NCI-H1694 treated with DMSO at 0.1 percent for 48 hours (cell line): Measurements from ENCODE around the gene LPAR1.

ENCODE experiments used
- DNase-seq: peaks from one replicate; lab custom pipeline; 2025; lab: John Stamatoyannopoulos, UW

The LPAR1 gene

DNA sequence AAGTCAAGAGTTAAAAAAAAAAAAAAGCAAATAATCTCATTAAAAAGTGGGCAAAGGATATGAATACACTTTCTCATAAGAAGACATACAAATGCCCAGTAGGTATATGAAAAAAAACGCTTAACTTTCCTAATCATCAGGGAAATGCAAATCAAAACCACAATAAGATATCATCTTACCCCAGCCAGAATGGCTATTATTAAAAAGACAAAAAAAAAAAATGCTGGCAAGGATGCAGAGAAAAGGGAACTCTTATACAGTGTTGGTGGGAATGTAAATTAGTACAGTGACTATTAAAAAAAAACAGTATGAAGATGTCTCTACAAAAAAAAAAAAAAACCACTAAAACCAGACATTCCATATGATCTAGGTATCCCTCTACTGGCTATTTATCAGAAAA is 79.4 kb downstream of the LPAR1 start:
- DNase-seq = no peak

DNA sequence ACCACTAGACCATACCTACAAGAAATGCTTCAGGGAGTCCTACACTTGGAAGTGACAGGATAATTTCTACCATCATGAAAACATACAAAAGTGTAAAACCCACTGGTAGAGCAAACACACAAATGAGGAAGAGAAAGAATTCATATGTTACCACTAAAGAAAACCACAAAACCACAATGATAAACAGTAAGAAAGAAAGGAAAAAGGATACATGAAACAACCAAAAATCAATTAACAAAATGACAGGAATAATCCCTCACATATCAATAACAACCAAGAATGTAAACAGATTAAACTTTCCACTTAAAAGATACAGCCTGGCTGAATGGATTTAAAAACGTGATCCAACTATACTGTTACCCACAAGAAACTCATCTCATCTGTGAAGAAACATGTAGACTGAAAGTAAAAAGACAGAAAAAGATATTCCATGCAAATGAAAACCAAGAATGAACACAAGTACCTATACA is 83.4 kb downstream of the LPAR1 start:
- no peak for DNase-seq

DNA sequence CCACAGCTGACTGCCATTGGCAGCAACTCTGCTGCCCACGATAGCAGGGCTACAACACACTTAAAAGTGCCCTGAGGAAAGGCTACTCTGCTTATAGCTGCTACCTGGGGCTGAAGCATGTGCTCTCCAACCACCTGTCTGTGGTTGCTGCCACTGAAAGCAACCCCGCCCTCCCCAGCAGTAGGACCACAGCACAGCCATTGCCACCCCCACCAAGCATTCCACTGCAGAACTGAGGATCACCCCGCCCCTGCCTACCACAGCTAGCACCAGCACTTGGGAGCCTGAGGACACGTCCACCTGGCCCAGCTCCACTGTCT is 85.8 kb downstream of the LPAR1 start:
- no peak for DNase-seq

- DNase-seq = no peak
Observed at GRCh38 chr9:110951805-110952539, 86.3 kb downstream of the LPAR1 start.

- DNase-seq = no peak
Observed at GRCh38 chr9:110950041-110950645, 88.1 kb downstream of the LPAR1 start.

GRCh38 chr9:110949081-110949480 is 89.2 kb downstream of the LPAR1 start:
- DNase-seq = no peak

- peak; percentile 44 for DNase-seq
Observed at GRCh38 chr9:110947491-110948044, 90.7 kb downstream of the LPAR1 start.

DNA sequence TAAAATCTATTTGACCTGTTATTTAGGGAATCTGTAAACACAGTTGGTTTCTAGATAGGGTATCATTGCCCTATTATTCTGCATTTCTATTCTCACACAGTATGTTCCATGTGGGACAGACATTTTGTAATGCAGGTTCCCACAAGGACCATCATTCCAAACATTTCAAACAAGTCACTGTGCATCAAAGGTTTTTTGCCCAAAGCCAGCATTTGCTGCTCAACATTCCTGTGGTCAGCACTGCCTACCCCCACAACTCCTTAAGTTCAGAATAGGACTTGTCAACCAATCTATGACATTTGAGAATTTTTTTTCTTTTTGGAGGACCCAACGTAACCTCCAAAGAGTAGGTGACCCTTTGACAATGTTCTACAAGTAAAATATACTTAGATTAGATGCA is 95.7 kb downstream of the LPAR1 start:
- DNase-seq = no peak

GRCh38 chr9:110940951-110941557 is 97.2 kb downstream of the LPAR1 start:
- no peak for DNase-seq

GRCh38 chr9:110939573-110939972 is 98.7 kb downstream of the LPAR1 start:
- no peak for DNase-seq

DNA sequence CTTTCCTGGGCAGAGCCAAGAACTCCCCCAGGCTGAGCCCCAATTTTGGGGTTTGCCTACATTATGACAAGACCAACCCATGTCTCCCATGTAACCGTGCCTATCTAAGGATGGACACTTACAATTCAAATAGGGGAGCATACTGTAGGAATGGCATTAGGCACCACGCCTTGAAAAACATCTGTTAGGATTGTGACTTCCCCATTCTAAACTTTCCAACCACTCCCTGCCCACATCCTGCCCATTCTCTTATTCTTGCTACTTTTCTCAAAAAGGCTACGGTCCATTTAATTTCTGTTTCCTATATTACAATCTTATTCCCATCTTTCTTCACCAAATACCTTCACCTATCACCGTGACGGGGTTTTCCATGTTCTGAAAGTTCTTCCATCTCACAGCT is 99.2 kb downstream of the LPAR1 start:
- no peak for DNase-seq

- no peak for DNase-seq
Observed at GRCh38 chr9:110938242-110938641, 100.0 kb downstream of the LPAR1 start.

DNA sequence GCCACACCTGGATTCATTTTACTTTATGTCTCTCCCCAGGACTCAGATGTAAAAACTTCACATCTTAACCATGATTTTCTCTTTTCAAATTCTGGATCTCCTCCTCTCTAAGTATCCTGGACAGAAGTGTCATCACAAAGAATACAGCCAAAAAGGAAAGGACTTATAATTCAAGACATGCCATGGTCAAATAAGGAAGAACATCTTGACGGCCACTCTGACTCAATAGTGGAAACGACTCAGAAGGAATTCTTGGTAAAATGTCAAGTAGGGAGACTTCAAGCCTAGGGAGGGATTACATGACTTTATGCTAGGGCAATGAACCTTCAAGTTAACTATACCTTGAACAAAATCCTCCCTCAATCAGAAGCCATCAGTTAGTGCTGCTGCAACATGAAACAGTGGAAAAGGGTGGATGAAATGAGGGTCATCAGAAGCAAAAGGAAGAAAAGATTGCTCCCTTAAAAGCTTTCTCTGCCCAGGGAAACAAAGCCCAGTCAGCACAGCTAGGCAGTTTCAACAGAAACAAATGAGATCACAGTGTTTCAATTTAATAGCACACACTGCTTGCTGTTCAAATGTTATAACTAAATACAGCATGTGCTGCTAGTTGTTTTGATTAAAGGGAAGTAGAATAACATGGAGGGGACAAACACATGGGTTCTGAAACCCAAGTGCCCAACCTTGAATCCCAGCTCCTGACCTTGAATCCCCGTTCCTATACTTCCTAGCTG is 101.4 kb downstream of the LPAR1 start:
- no peak for DNase-seq

DNA sequence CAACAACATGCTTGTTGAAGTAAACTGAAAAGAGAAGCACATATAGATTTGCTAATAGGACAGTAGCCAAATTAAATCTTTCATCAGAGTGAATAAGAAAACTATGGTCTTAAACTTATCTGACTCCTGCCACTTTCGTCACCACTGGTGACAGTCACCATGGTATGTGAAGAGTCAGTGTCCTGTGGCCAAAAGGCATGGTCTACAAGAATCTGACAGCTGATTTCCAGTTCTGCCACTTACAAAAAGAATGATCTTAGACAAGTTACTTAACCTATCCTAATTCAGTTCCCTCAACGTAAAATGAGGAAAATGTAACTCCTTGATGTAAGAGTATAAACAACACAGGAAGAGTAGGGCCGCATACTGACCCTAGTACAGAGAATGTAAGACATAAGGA is 102.0 kb downstream of the LPAR1 start:
- DNase-seq = no peak

- DNase-seq = no peak
Observed at GRCh38 chr9:110935829-110936228, 102.4 kb downstream of the LPAR1 start.

GRCh38 chr9:110933350-110934001 is 104.8 kb downstream of the LPAR1 start:
- DNase-seq = no peak

DNA sequence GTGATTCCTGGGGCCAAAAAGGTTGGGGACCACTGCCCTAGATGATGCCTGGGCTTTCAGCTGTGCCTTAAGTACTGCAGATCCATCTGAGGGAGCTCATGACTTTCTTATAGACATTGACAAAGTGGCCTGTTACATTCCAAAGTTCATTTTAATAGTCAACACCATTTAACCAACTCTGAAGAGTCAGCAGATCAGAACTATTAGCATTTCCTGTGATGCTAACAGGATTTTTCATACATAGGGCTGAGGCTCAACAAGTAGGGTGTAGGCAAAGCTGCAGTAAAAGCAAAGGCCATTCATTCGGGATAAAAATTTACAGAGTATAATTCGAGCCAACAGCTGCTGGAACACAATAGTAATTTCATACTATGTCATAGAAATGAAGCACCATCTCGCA is 105.4 kb downstream of the LPAR1 start:
- DNase-seq = no peak

DNA sequence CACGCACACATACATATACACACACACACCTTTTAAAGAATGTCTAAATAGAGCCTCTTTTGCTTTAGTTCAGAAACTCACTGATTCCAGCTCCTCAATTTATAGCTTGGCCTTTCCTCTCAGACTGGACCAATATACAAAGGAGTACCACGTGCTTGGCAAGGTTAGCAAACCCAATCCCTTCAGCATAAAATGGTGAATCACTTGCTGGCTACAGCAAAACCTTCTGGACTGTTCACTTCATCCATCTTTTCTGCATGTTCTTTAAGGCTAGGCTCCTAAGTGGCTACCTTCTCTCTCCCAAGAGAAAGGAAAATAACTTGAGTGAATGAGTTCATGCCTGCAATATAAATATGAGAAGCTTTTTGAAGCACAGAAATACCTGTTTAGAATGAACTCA is 109.7 kb downstream of the LPAR1 start:
- no peak for DNase-seq

DNA sequence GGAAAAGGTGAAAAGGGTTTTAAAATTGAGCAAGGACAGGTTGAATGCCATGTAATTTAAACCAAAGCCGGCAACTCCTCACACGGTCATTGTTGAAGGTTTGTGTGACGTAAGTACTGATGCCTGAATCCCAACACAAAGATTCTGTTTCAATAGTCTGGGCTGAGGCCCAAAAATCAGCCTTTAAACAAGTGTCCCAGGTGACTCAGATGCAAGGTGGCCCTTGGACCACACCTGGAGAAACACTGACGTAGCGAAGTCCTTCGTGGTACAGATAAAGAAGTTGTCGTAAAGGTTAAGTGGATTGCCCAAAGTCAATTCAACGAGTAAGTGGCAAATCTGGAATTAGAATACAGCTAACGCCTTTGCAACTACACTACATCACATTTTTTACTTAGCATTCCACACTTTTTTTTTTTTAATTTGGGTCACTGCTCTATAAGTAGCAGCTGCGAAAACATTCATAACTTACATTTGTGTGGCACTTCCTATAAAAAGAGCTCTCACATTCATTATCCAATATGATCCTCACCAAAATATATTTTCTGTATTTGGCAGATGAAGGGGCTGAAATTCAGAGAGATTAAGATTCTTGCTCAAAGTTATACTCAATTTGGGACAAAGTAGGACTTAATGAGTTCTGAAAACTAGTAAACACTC is 111.3 kb downstream of the LPAR1 start:
- no peak for DNase-seq

GRCh38 chr9:110923601-110924000 is 114.7 kb downstream of the LPAR1 start:
- DNase-seq = no peak

GRCh38 chr9:110922145-110922544 is 116.1 kb downstream of the LPAR1 start:
- DNase-seq = no peak

DNA sequence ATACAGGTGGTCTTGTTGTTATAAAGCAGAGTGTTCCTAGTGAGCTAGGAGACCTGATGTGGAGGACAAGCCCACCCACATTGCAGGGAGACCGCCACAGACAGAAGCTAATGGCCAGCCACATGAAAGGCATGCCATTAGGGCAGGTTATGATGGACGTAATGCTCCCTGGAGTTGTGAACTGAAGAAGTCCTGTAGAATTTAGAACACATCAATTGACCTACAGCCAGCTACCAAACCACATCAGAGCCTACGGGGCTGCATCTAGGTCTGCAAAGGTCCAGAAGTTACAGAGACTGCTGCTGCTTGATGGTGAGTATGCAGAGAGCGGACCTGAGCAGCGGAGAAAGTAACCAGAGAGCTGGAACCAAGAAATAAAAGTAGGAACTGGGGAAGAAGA is 116.6 kb downstream of the LPAR1 start:
- DNase-seq = no peak
